HG03575 (cell line): ENCODE results near the gene DDX17.

Experiments used
- ATAC-seq: cut with Tn5 transposase; IDR thresholded peaks from one replicate; pipeline ENCODE4 v1.9.1; 2021; ENCODE audit not compliant: unreplicated experiment, insufficient number of reproducible peaks, low FRiP score; ENCODE audit errors: extremely low read depth

Gene DDX17

GRCh38 chr22:38435010-38435409, 71.1 kb downstream of the DDX17 start:
- no peak for ATAC-seq

GRCh38 chr22:38433871-38434270, 72.2 kb downstream of the DDX17 start:
- ATAC-seq, result no peak
